GM21526 (cell line): ENCODE results near the gene ACYP2.
"Not testable (repeated sequence)": the region's sequence is repeated elsewhere in the genome, so short reads cannot be mapped to it uniquely, and the experiment has no call there.

Experiments used
- ATAC-seq: cut with Tn5 transposase; IDR thresholded peaks from one replicate; pipeline ENCODE4 v1.9.1; 2021; ENCODE audit warnings: moderate library complexity; ENCODE audit not compliant: unreplicated experiment, low FRiP score

ACYP2 gene

GRCh38 chr2:54096141-54096540 is 19.3 kb upstream of the ACYP2 start:
- ATAC-seq = not testable (repeated sequence)

GRCh38 chr2:54097124-54097523 is 18.3 kb upstream of the ACYP2 start:
- ATAC-seq = no peak

GRCh38 chr2:54099370-54099769 is 16.0 kb upstream of the ACYP2 start:
- ATAC-seq = no peak

- ATAC-seq = peak; percentile 82
Measured at GRCh38 chr2:54099829-54100585, 15.4 kb upstream of the ACYP2 start.

GRCh38 chr2:54100772-54101171 is 14.6 kb upstream of the ACYP2 start:
- ATAC-seq = no peak

GRCh38 chr2:54103454-54104314 is 11.7 kb upstream of the ACYP2 start:
- peak; percentile 42 for ATAC-seq

GRCh38 chr2:54106631-54107454 is 8.6 kb upstream of the ACYP2 start:
- ATAC-seq = peak; percentile 61

- ATAC-seq = no peak
Measured at GRCh38 chr2:54107455-54107764, 8.0 kb upstream of the ACYP2 start.

GRCh38 chr2:54107903-54108615 is 7.4 kb upstream of the ACYP2 start:
- ATAC-seq = no peak

- ATAC-seq = no peak
Measured at GRCh38 chr2:54109848-54110247, 5.6 kb upstream of the ACYP2 start.

- not testable (repeated sequence) for ATAC-seq
Measured at GRCh38 chr2:54114479-54114878, 936 bp upstream of the ACYP2 start.

GRCh38 chr2:54114936-54115283 is 505 bp upstream of the ACYP2 start:
- no peak for ATAC-seq

- not testable (repeated sequence) for ATAC-seq
Measured at GRCh38 chr2:54116598-54116997, 1.2 kb downstream of the ACYP2 start.

GRCh38 chr2:54120950-54121349 is 5.5 kb downstream of the ACYP2 start:
- ATAC-seq = no peak

- no peak for ATAC-seq
Measured at GRCh38 chr2:54122171-54122935, 6.9 kb downstream of the ACYP2 start.

GRCh38 chr2:54122939-54123338 is 7.5 kb downstream of the ACYP2 start:
- no peak for ATAC-seq

GRCh38 chr2:54127174-54127573 is 11.8 kb downstream of the ACYP2 start:
- ATAC-seq = not testable (repeated sequence)

GRCh38 chr2:54133056-54133455 is 17.6 kb downstream of the ACYP2 start:
- ATAC-seq = no peak

GRCh38 chr2:54139210-54139609 is 23.8 kb downstream of the ACYP2 start:
- no peak for ATAC-seq

GRCh38 chr2:54143780-54144179 is 28.4 kb downstream of the ACYP2 start:
- ATAC-seq = no peak
